T-cell (primary cell): Measurements from ENCODE around the gene RFXAP. TPM values are rescaled to one million over a fixed set of nuclear protein-coding genes. Genes with fewer than 3 reads are reported as not detected.

Source experiments
- ATAC-seq, 4 experiments: fragments of 200-7000 bp in 3 of 4; fragments of 150-1000 bp in 1 of 4; cut with Tn5 transposase; replicated peaks in 1 of 4; 1 replicate in 3 of 4; 2 replicates in 1 of 4; pipeline ENCODE4 v1.10.0; 2021; ENCODE audit warnings: moderate library complexity in 3 of 4, mild to moderate bottlenecking in 2 of 4, moderate number of reproducible peaks in 1 of 4
- CTCF ChIA-PET, 2 donors: fragments of 300-600 bp; sonication (Branson Sonifier 250); formaldehyde crosslinking; loops; one replicate each; lab custom pipeline; 2022; ENCODE audit warnings: antibody characterized with exemption in 2 of 2; lab: Charles Lee
- POLR2A ChIA-PET, 2 donors: fragments of 300-600 bp; sonication (Branson Sonifier 250); formaldehyde crosslinking; loops; one replicate each; lab custom pipeline; 2022; ENCODE audit warnings: antibody characterized with exemption in 2 of 2; lab: Charles Lee
- DNase-seq, 35 experiments: peaks; one replicate each; pipeline versions ENCODE4 v3.0.0 to v3.0.0-alpha.2; 2013 to 2023
- H3K27ac ChIP-seq: one replicate; pipeline ENCODE4 v1.5.1; 2013; ENCODE audit warnings: low read length
- H3K27me3 ChIP-seq, 2 experiments: replicated peaks in 1 of 2; 1 replicate in 1 of 2; 2 replicates in 1 of 2; pipeline versions ENCODE4 v1.6.1 to v1.7.0; 2013; ENCODE audit warnings: low read length in 1 of 2, mixed read lengths in 1 of 2; ENCODE audit not compliant: control insufficient read depth in 2 of 2, insufficient read depth in 2 of 2; ENCODE audit errors: extremely low read depth in 1 of 2
- H3K36me3 ChIP-seq, 2 donors: 1 replicate in 1 of 2; 2 replicates in 1 of 2; pipeline versions ENCODE4 v1.6.1 to v1.7.0; 2013; ENCODE audit warnings: low read length in 1 of 2; ENCODE audit not compliant: control insufficient read depth in 2 of 2, insufficient read depth in 1 of 2; ENCODE audit errors: extremely low read depth in 1 of 2
- H3K4me1 ChIP-seq, 2 experiments: 1 replicate in 1 of 2; 2 replicates in 1 of 2; pipeline versions ENCODE4 v1.6.1 to v1.7.0; 2013; ENCODE audit warnings: low read length in 2 of 2, mixed read lengths in 1 of 2; ENCODE audit not compliant: insufficient read depth in 2 of 2, control insufficient read depth in 1 of 2; ENCODE audit errors: extremely low read depth in 1 of 2
- H3K4me3 ChIP-seq, 2 donors: 1 replicate in 1 of 2; 2 replicates in 1 of 2; pipeline versions ENCODE4 v1.5.1 to v1.7.0; 2013; ENCODE audit warnings: mild to moderate bottlenecking in 2 of 2, low read length in 1 of 2, moderate library complexity in 1 of 2; ENCODE audit not compliant: control insufficient read depth in 1 of 2; ENCODE audit errors: extremely low read depth in 1 of 2
- H3K9me3 ChIP-seq: 2 replicates; pipeline ENCODE4 v1.7.0; 2013
- H3K27ac Mint-ChIP-seq, 2 donors: one replicate each; pipeline ENCODE4 v1.8.0; 2020 to 2021; ENCODE audit warnings: mild to moderate bottlenecking in 2 of 2, mixed read lengths in 2 of 2
- H3K27me3 Mint-ChIP-seq, 2 donors: one replicate each; pipeline ENCODE4 v1.8.0; 2021 to 2022; ENCODE audit warnings: mixed read lengths in 2 of 2
- H3K36me3 Mint-ChIP-seq: one replicate; pipeline ENCODE4 v1.8.0; 2021; ENCODE audit warnings: mixed read lengths
- H3K4me1 Mint-ChIP-seq, 3 donors: one replicate each; pipeline ENCODE4 v1.8.0; 2020 to 2022; ENCODE audit warnings: mixed read lengths in 3 of 3, mild to moderate bottlenecking in 1 of 3
- H3K4me3 Mint-ChIP-seq, 3 donors: one replicate each; pipeline ENCODE4 v1.8.0; 2020 to 2022; ENCODE audit warnings: mild to moderate bottlenecking in 3 of 3, mixed read lengths in 3 of 3, moderate library complexity in 3 of 3
- H3K9me3 Mint-ChIP-seq, 3 donors: one replicate each; pipeline ENCODE4 v1.8.0; 2020 to 2022; ENCODE audit warnings: mixed read lengths in 3 of 3
- WGBS: methylation state at CpG from one replicate; pipeline ENCODE4 v1.1.5; 2013; ENCODE audit warnings: missing lambda C conversion rate; ENCODE audit not compliant: insufficient coverage; 5-methylcytosine and 5-hydroxymethylcytosine counted together
- total RNA-seq, 35 experiments: library from RNA in 6 of 35; stranded (reverse) in 6 of 35; fragments of 120-200 nt in 1 of 35; gene quantifications; one replicate each; pipeline versions ENCODE4 v1.2.1 to v1.2.4 and lab custom pipeline; 2013 to 2026

Gene RFXAP
- total RNA-seq, 5 donors from 2014 or later (not counting 1 experiment from before 2014, with no cell fraction given) = 6.5 to 13.4 (median 9.0) TPM

GRCh38 chr13:36866232-36866631 lies 47.2 kb downstream of the RFXAP start:
- no peak overlapping the region for H3K4me3 Mint-ChIP-seq
- ATAC-seq = no peak
- CTCF ChIA-PET = interaction anchor here in 1 of 2 donors (0.6 kb wide), 1 partner anchor 116 kb away, joined by 3 read pairs; no protein-coding TSS in a partner anchor
- no peaks in the 10 kb centered on the region for H3K4me1 ChIP-seq
- no peaks in the 10 kb centered on the region for H3K36me3 ChIP-seq
- POLR2A ChIA-PET = no interaction called here
- H3K9me3 Mint-ChIP-seq = no peaks in the 10 kb centered on the region
- no peak overlapping the region for H3K27ac Mint-ChIP-seq
- peaks cover 33 to 45% of the 10 kb centered on the region in 2 donors for H3K27me3 Mint-ChIP-seq
- no peak for DNase-seq
- H3K9me3 ChIP-seq = no peaks in the 10 kb centered on the region
- H3K4me3 ChIP-seq = no peak overlapping the region
- no peaks in the 10 kb centered on the region for H3K36me3 Mint-ChIP-seq
- no peak overlapping the region for H3K27ac ChIP-seq
- peaks cover 0 to 3% of the 10 kb centered on the region in 2 experiments for H3K27me3 ChIP-seq
- H3K4me1 Mint-ChIP-seq = peaks cover 0 to 6% (median 6%) of the 10 kb centered on the region in 3 donors

DNA sequence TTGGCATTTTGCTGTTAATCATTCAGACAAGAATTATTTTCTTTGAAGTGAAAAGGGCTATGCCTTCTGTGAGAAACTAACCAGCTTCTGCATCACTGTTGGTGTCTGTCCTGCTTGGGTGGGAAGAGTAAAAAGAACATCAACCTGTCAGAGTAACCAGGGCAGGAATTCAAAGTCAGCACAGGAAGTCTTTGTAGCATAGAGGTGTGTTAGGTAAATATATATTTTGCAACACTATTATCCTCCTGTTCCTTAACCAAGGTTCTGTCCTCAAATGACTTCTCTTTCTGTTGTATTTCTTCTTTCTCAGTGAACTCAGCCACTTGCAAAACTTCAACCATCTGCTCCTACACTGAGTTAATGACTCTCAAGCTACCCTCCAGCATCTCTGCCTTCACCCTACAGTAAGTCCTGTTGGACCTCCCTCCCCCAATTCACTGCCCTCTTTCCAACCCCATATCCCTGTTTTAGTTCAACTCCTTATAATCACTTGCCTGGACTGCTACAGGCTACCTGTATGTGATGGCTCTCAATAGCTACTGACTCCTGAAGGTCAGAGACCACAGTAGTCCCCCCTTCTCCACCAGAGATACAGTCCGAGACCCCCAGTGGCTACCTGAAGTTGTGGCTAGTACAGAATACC lies 51.1 kb downstream of the RFXAP start:
- H3K27ac ChIP-seq = no peak overlapping the region
- no peaks in the 10 kb centered on the region for H3K36me3 ChIP-seq
- H3K4me1 ChIP-seq = no peaks in the 10 kb centered on the region
- ATAC-seq (no peak), DNase-seq (no peak)
- H3K4me3 ChIP-seq = no peak overlapping the region
- H3K27me3 ChIP-seq = peaks cover 0 to 3% of the 10 kb centered on the region in 2 experiments
- POLR2A ChIA-PET = no interaction called here
- H3K9me3 ChIP-seq = no peaks in the 10 kb centered on the region
- H3K9me3 Mint-ChIP-seq = no peaks in the 10 kb centered on the region
- no peak overlapping the region for H3K4me3 Mint-ChIP-seq
- H3K36me3 Mint-ChIP-seq = no peaks in the 10 kb centered on the region
- peaks cover 23 to 32% of the 10 kb centered on the region in 2 donors for H3K27me3 Mint-ChIP-seq
- CTCF ChIA-PET = interaction anchor here in 1 of 2 donors (0.5 kb wide), 1 partner anchor 591 kb away, joined by 4 read pairs; no protein-coding TSS in a partner anchor
- no CpG with 5 or more reads among the region's 1 CpG for WGBS
- H3K27ac Mint-ChIP-seq = no peak overlapping the region
- H3K4me1 Mint-ChIP-seq = no peaks in the 10 kb centered on the region

- WGBS = 93% methylated on average over 6 of the region's 10 CpGs
- ATAC-seq (no peak), DNase-seq (no peak)
- H3K4me1 Mint-ChIP-seq = no peaks in the 10 kb centered on the region
- no peak overlapping the region for H3K27ac Mint-ChIP-seq
- Histone ChIP-seq H3K27ac (no peak overlapping the region), H3K27me3 (peaks cover 0 to 3% of the 10 kb centered on the region in 2 experiments), H3K36me3 (no peaks in the 10 kb centered on the region), H3K4me3 (no peak overlapping the region), H3K4me1 (no peaks in the 10 kb centered on the region), H3K9me3 (no peaks in the 10 kb centered on the region)
- no peaks in the 10 kb centered on the region for H3K9me3 Mint-ChIP-seq
- POLR2A ChIA-PET = no interaction called here
- H3K27me3 Mint-ChIP-seq = peaks cover 13 to 20% of the 10 kb centered on the region in 2 donors
- H3K36me3 Mint-ChIP-seq = no peaks in the 10 kb centered on the region
- no peak overlapping the region for H3K4me3 Mint-ChIP-seq
- CTCF ChIA-PET = no interaction called here
These were observed 53.6 kb downstream of the RFXAP start for GRCh38 chr13:36872621-36873020.

DNA sequence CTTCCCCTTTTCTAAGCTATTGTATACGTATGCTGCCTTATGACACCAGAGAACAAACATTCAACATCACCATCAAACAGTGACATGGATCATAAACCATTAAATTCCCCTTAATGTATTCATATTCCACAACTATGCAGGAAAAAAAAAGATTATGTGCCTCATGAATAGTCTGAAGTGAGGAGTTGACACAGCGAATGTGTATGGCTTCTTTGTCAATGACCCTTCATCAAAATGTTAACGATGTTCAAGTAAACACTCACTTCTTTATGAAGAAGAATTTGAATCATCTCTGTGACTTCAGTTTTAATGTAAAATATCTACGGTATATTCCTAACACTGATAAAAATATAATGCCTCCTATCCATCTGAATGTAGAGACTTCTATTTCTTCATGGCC lies 56.4 kb downstream of the RFXAP start:
- H3K27me3 ChIP-seq = peaks cover 0 to 7% of the 10 kb centered on the region in 2 experiments
- H3K4me3 ChIP-seq = no peak overlapping the region
- H3K27ac Mint-ChIP-seq = no peak overlapping the region
- H3K9me3 Mint-ChIP-seq = no peaks in the 10 kb centered on the region
- no peak for ATAC-seq
- ChIA-PET CTCF (no interaction called here), POLR2A (no interaction called here)
- H3K27ac ChIP-seq = no peak overlapping the region
- WGBS = no CpG with 5 or more reads among the region's 4 CpGs
- no peaks in the 10 kb centered on the region for H3K9me3 ChIP-seq
- no peaks in the 10 kb centered on the region for H3K36me3 Mint-ChIP-seq
- no peaks in the 10 kb centered on the region for H3K4me1 ChIP-seq
- no peak for DNase-seq
- no peaks in the 10 kb centered on the region for H3K4me1 Mint-ChIP-seq
- no peaks in the 10 kb centered on the region for H3K36me3 ChIP-seq
- no peak overlapping the region for H3K4me3 Mint-ChIP-seq
- H3K27me3 Mint-ChIP-seq = peaks cover 21 to 22% of the 10 kb centered on the region in 2 donors

DNA sequence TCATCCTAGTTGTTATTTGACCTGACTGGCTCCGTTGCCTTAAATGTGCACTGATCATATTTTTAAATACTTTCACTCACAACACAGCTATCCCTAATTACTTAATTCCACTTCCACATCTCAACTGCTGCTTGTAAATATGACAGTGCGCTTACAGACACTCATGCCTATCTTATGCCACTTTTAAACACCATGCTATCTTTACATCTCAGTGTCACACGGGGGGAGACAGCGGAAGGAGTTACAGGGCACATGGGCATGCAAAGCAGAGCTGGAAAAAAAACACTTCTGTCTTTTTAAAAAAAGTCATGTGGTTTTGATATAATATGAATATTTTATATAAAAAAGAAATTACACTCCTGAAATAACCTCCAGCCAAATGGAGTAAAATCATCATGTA lies 56.9 kb downstream of the RFXAP start:
- H3K27ac Mint-ChIP-seq = no peak overlapping the region
- POLR2A ChIA-PET = no interaction called here
- CTCF ChIA-PET = no interaction called here

More for the DNA sequence above, 56.9 kb downstream of the RFXAP start:
- H3K9me3 Mint-ChIP-seq = no peaks in the 10 kb centered on the region
- no peaks in the 10 kb centered on the region for H3K36me3 ChIP-seq
- no peaks in the 10 kb centered on the region for H3K4me1 Mint-ChIP-seq
- H3K27me3 Mint-ChIP-seq = peaks cover 21 to 22% of the 10 kb centered on the region in 2 donors
- DNase-seq (no peak), ATAC-seq (no peak)
- H3K27me3 ChIP-seq = peaks cover 0 to 7% of the 10 kb centered on the region in 2 experiments
- H3K4me1 ChIP-seq = no peaks in the 10 kb centered on the region
- no peak overlapping the region for H3K4me3 Mint-ChIP-seq
- 93% methylated on average over 2 of the region's 4 CpGs for WGBS
- H3K36me3 Mint-ChIP-seq = no peaks in the 10 kb centered on the region
- no peak overlapping the region for H3K27ac ChIP-seq
- no peaks in the 10 kb centered on the region for H3K9me3 ChIP-seq
- H3K4me3 ChIP-seq = no peak overlapping the region

Other genes starting within 250 kb of the RFXAP start
- gene SERTM1, start 145.2 kb upstream of the RFXAP start, total RNA-seq = not detected
- under 1 TPM in 2 of 5 donors, not detected in 3; 0.09 to 0.35 TPM for gene SMAD9, start 101.0 kb downstream of the RFXAP start, total RNA-seq
- 10 to 100 TPM; 15.8 to 20.3 (median 19.1) TPM for gene ALG5, start 180.1 kb downstream of the RFXAP start, total RNA-seq
- gene EXOSC8, start 181.6 kb downstream of the RFXAP start, total RNA-seq = 10 to 100 TPM; 35.2 to 61.0 (median 57.6) TPM
- gene SUPT20H, start 240.5 kb downstream of the RFXAP start, total RNA-seq = 10 to 100 TPM; 73.8 to 90.9 (median 87.3) TPM